ENCODE results near the gene SVEP1.

SVEP1 gene

DNA sequence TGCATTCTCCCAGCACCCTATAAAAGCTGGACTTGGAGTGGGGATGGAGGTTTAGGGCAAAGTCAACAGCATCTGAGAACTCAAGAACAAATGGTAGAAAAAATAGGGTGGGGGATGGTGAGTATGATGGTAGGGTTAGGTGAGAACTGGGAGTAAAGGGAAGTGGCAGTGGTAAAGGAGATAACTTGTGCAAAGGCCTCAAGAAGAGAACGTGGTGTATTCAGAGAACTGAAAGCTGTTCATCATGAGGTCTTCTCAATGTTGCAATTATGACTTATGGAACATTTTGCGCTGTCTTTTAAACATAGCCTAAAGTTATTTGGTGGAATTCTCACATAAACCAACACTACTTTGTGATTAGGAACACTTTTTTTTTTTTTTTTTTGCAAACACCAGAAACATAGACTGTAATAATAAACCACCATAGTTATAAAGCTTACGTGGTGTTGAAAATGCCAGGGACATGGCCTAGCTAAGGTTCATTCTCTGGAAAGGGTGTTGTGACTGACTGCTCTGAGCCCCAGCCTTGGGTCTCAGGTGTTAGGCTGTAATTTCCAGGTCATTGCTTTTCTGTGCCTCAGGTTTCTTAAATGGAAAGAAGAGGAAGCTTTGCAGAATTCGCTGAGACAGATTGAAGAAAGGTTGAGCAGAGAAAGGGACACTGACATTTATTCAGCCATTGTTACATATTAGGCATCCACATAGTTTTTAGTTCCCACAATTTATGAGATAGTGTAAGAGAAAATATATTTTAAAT is 222.7 kb downstream of the SVEP1 start:
- H3K4me3 ChIP-seq (ENCODE audit: low read depth, low read length): no peak overlapping the region
- TF ChIP-seq, protein P1, sequence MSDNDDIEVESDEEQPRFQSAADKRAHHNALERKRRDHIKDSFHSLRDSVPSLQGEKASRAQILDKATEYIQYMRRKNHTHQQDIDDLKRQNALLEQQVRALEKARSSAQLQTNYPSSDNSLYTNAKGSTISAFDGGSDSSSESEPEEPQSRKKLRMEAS (IDR thresholded peaks at IDR 0.05; ENCODE audit: low read depth, low read length): no peak
- TF ChIP-seq, protein P2, sequence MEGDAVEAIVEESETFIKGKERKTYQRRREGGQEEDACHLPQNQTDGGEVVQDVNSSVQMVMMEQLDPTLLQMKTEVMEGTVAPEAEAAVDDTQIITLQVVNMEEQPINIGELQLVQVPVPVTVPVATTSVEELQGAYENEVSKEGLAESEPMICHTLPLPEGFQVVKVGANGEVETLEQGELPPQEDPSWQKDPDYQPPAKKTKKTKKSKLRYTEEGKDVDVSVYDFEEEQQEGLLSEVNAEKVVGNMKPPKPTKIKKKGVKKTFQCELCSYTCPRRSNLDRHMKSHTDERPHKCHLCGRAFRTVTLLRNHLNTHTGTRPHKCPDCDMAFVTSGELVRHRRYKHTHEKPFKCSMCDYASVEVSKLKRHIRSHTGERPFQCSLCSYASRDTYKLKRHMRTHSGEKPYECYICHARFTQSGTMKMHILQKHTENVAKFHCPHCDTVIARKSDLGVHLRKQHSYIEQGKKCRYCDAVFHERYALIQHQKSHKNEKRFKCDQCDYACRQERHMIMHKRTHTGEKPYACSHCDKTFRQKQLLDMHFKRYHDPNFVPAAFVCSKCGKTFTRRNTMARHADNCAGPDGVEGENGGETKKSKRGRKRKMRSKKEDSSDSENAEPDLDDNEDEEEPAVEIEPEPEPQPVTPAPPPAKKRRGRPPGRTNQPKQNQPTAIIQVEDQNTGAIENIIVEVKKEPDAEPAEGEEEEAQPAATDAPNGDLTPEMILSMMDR (IDR thresholded peaks at IDR 0.05; ENCODE audit: low read depth, low read length): no peak
- no peak for DNase-seq (ENCODE audit: low read depth)

DNA sequence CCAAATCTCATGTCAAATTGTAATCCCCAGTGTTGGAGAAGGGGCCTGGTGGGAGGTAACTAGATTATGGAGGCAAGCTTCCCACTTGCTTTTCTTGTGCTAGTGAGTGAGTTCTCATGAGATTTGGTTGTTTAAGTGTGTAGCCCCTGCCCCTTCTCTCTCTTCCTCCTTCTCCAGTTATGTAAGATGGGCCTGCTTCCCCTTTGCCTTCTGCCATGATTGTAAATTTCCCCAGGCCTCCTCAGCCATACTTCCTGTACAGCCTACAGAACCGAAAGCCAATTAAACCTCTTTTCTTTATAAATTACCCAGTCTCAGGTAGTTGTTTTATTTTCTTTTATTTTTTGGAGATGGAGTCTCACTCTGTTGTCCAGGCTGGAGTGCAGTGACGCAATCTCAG is 223.6 kb downstream of the SVEP1 start:
- TF ChIP-seq MYC (IDR thresholded peaks at IDR 0.05; ENCODE audit: low read depth, low read length) (no peak), POLR2A (IDR thresholded peaks at IDR 0.05; ENCODE audit: extremely low read depth, insufficient read length) (no peak)
- TF ChIP-seq, protein P1 (IDR thresholded peaks at IDR 0.05; ENCODE audit: low read depth, low read length): no peak
- TF ChIP-seq, protein P2 (IDR thresholded peaks at IDR 0.05; ENCODE audit: low read depth, low read length): no peak
- no peak for DNase-seq (ENCODE audit: low read depth)
- H3K4me3 ChIP-seq (ENCODE audit: low read depth, low read length): no peak overlapping the region

DNA sequence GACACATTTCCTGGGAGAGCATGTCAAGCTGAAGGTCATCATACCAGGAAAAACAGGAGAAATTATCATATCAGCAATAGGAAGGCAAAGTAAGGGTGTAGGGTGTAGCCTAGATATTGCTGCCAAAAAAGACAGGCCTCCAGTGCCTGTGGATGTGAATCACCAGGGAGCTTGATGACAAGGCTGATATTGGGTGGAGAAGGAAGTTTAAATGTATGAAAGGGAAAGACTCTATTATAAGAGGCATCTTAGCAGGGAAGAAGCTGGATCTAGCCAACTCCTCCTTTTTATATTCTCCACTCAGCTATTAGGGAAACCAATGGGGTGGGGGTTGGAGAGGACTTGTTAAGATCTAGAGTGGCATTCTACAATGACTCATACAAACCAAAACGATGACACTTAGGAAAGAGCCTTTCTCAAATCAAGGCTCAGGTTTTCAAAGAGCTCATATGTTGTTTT is 228.5 kb downstream of the SVEP1 start:
- H3K4me3 ChIP-seq (ENCODE audit: low read depth, low read length): no peak overlapping the region
- TF ChIP-seq POLR2A (IDR thresholded peaks at IDR 0.05; ENCODE audit: extremely low read depth, insufficient read length) (no peak), MYC (IDR thresholded peaks at IDR 0.05; ENCODE audit: low read depth, low read length) (no peak)
- TF ChIP-seq, protein P2 (IDR thresholded peaks at IDR 0.05; ENCODE audit: low read depth, low read length): no peak
- TF ChIP-seq, protein P1 (IDR thresholded peaks at IDR 0.05; ENCODE audit: low read depth, low read length): no peak
- no peak for DNase-seq (ENCODE audit: low read depth)

DNA sequence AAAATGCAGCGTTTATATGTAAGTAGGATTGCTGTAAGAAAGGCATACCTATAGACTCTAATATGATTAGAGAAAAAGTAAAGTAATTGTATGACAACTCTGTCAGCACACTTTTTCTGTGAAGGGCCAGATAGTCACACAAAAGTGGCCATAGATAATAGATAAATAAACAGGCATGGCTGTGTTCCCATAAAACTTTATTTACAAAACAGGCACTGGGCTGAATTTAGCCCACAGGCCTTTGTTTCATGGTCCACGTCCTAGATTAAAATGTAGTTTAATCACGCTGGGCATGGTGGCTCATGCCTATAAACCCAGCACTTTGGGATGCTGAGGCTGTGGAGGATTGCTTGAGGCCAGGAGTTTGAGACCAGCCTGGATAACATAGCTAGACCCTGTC is 233.2 kb downstream of the SVEP1 start:
- TF ChIP-seq, protein P2 (IDR thresholded peaks at IDR 0.05; ENCODE audit: low read depth, low read length): no peak
- TF ChIP-seq MYC (IDR thresholded peaks at IDR 0.05; ENCODE audit: low read depth, low read length) (no peak), POLR2A (IDR thresholded peaks at IDR 0.05; ENCODE audit: extremely low read depth, insufficient read length) (no peak)
- TF ChIP-seq, protein P1 (IDR thresholded peaks at IDR 0.05; ENCODE audit: low read depth, low read length): no peak
- no peak overlapping the region for H3K4me3 ChIP-seq (ENCODE audit: low read depth, low read length)
- no peak for DNase-seq (ENCODE audit: low read depth)

DNA sequence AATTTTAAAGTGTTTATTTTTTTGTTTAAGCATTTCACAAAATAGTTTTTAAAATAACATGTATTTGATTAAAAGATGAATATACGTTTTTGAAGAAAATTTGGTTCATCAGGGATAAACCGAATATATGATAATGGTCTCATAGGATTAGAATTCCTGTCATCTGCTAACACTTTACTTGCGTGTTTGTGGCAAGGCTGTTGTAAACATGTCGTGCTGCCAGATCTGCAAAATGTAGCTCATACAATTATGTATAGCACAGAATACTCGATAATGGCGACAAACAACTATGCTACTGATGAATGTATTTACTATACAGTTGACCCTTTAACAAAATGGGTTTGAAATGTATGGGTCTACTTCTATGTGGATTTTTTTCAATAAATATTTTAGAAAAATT is 234.7 kb downstream of the SVEP1 start:
- TF ChIP-seq, protein P1 (IDR thresholded peaks at IDR 0.05; ENCODE audit: low read depth, low read length): no peak
- TF ChIP-seq, protein P2 (IDR thresholded peaks at IDR 0.05; ENCODE audit: low read depth, low read length): no peak
- TF ChIP-seq MYC (IDR thresholded peaks at IDR 0.05; ENCODE audit: low read depth, low read length): no peak
- TF ChIP-seq POLR2A (IDR thresholded peaks at IDR 0.05; ENCODE audit: extremely low read depth, insufficient read length): no peak
- DNase-seq (ENCODE audit: low read depth): no peak
- H3K4me3 ChIP-seq (ENCODE audit: low read depth, low read length): no peak overlapping the region
